Naive thymus-derived CD8-positive, alpha-beta T cell (primary cell): ENCODE data around the gene NEUROD1. TPM values are rescaled to one million over a fixed set of nuclear protein-coding genes. Genes with fewer than 3 reads are reported as not detected.

Experiments
- ATAC-seq, 2 donors: fragments of 150-1000 bp; cut with Tn5 transposase in 1 of 2; sonication (Bioruptor Pico), chemical (Tn5 transposase) in 1 of 2; 1 replicate in 1 of 2; 2 replicates in 1 of 2; pipeline ENCODE4 v1.10.0; 2021; ENCODE audit warnings: mild to moderate bottlenecking in 2 of 2, moderate library complexity in 2 of 2
- POLR2A ChIA-PET: fragments of 350-600 bp; sonication (Branson Sonifier 250); formaldehyde crosslinking; loops from one replicate; lab custom pipeline; 2021; ENCODE audit warnings: antibody characterized with exemption; lab: Charles Lee
- DNase-seq, 10 donors: peaks; one replicate each; pipeline versions ENCODE4 v3.0.0 to v3.0.0-alpha.2; 2020 to 2022
- H3K27ac Mint-ChIP-seq, 10 donors: one replicate each; pipeline ENCODE4 v1.8.0; 2020 to 2022; ENCODE audit warnings: mild to moderate bottlenecking in 10 of 10, mixed read lengths in 10 of 10, moderate library complexity in 4 of 10, inconsistent platforms in 1 of 10
- H3K27me3 Mint-ChIP-seq, 5 donors: one replicate each; pipeline ENCODE4 v1.8.0; 2021 to 2022; ENCODE audit warnings: mixed read lengths in 5 of 5
- H3K36me3 Mint-ChIP-seq, 3 donors: one replicate each; pipeline ENCODE4 v1.8.0; 2020 to 2022; ENCODE audit warnings: mixed read lengths in 3 of 3, mild to moderate bottlenecking in 2 of 3, inconsistent platforms in 1 of 3
- H3K4me1 Mint-ChIP-seq, 4 donors: one replicate each; pipeline ENCODE4 v1.8.0; 2021 to 2022; ENCODE audit warnings: mixed read lengths in 4 of 4
- H3K4me3 Mint-ChIP-seq, 10 donors: one replicate each; pipeline ENCODE4 v1.8.0; 2020 to 2022; ENCODE audit warnings: mild to moderate bottlenecking in 10 of 10, mixed read lengths in 10 of 10, moderate library complexity in 6 of 10, inconsistent platforms in 1 of 10
- H3K9me3 Mint-ChIP-seq, 9 donors: one replicate each; pipeline ENCODE4 v1.8.0; 2020 to 2022; ENCODE audit warnings: mixed read lengths in 9 of 9, mild to moderate bottlenecking in 3 of 9, inconsistent platforms in 1 of 9, moderate library complexity in 1 of 9
- polyA plus RNA-seq, 3 donors: library from polyadenylated mRNA; unstranded; fragments of 300-500 nt; fragmentation: Illumina TruSeq; gene quantifications; one replicate each; pipeline ENCODE4 v1.2.3, GENCODE V29; 2021
- total RNA-seq, 8 experiments: library from RNA in 2 of 8; stranded (reverse) in 2 of 8; gene quantifications; one replicate each; pipeline ENCODE4 v1.2.3 and lab custom pipeline; 2021 to 2026

NEUROD1 gene
- total and polyA plus RNA-seq, 5 experiments from 2014 or later, result not detected

GRCh38 chr2:181655519-181655918 is 24.8 kb downstream of the NEUROD1 start:
- no peak for DNase-seq
- H3K4me3 Mint-ChIP-seq, result peak overlapping the region in 4 of 10 donors; percentile 7 to 90 (median 74)
- peaks cover 0 to 3% (median 0%) of the 10 kb centered on the region in 3 donors for H3K36me3 Mint-ChIP-seq
- ATAC-seq, result no peak
- no peak overlapping the region for H3K27ac Mint-ChIP-seq
- POLR2A ChIA-PET, result no interaction called here
- peaks cover 38 to 71% (median 40%) of the 10 kb centered on the region in 5 donors for H3K27me3 Mint-ChIP-seq
- no peaks in the 10 kb centered on the region for H3K9me3 Mint-ChIP-seq
- H3K4me1 Mint-ChIP-seq, result peaks cover 3 to 12% (median 9%) of the 10 kb centered on the region in 4 donors

- POLR2A ChIA-PET, result no interaction called here
- peaks cover 23 to 61% (median 33%) of the 10 kb centered on the region in 5 donors for H3K27me3 Mint-ChIP-seq
- H3K27ac Mint-ChIP-seq, result peak overlapping the region in 1 of 10 donors; percentile 8
- DNase-seq, result no peak
- H3K36me3 Mint-ChIP-seq, result peaks cover 0 to 5% (median 3%) of the 10 kb centered on the region in 3 donors
- no peak overlapping the region for H3K4me3 Mint-ChIP-seq
- ATAC-seq, result no peak
- H3K9me3 Mint-ChIP-seq, result peaks cover 0 to 2% (median 0%) of the 10 kb centered on the region in 9 donors
- no peaks in the 10 kb centered on the region for H3K4me1 Mint-ChIP-seq
Observed at GRCh38 chr2:181649436-181649979, 30.8 kb downstream of the NEUROD1 start.

- peaks cover 0 to 5% (median 3%) of the 10 kb centered on the region in 3 donors for H3K36me3 Mint-ChIP-seq
- H3K27me3 Mint-ChIP-seq, result peaks cover 25 to 60% (median 33%) of the 10 kb centered on the region in 5 donors
- H3K4me3 Mint-ChIP-seq, result no peak overlapping the region
- no peaks in the 10 kb centered on the region for H3K4me1 Mint-ChIP-seq
- POLR2A ChIA-PET, result no interaction called here
- DNase-seq (no peak), ATAC-seq (no peak)
- no peak overlapping the region for H3K27ac Mint-ChIP-seq
- peaks cover 0 to 2% (median 0%) of the 10 kb centered on the region in 9 donors for H3K9me3 Mint-ChIP-seq
Observed at GRCh38 chr2:181648478-181649155, 31.7 kb downstream of the NEUROD1 start.

GRCh38 chr2:181646415-181646987 is 33.8 kb downstream of the NEUROD1 start:
- POLR2A ChIA-PET, result no interaction called here
- no peak overlapping the region for H3K4me3 Mint-ChIP-seq
- H3K9me3 Mint-ChIP-seq, result peaks cover 0 to 2% (median 0%) of the 10 kb centered on the region in 9 donors
- H3K27ac Mint-ChIP-seq, result no peak overlapping the region
- H3K36me3 Mint-ChIP-seq, result peaks cover 0 to 5% (median 3%) of the 10 kb centered on the region in 3 donors
- H3K4me1 Mint-ChIP-seq, result no peaks in the 10 kb centered on the region
- H3K27me3 Mint-ChIP-seq, result peaks cover 19 to 54% (median 26%) of the 10 kb centered on the region in 5 donors
- ATAC-seq (no peak), DNase-seq (no peak)

- Mint-ChIP-seq H3K27me3 (peaks cover 16 to 38% (median 19%) of the 10 kb centered on the region in 5 donors), H3K36me3 (peaks cover 0 to 3% (median 0%) of the 10 kb centered on the region in 3 donors), H3K4me1 (no peaks in the 10 kb centered on the region), H3K27ac (no peak overlapping the region), H3K4me3 (no peak overlapping the region), H3K9me3 (no peaks in the 10 kb centered on the region)
- DNase-seq (no peak), ATAC-seq (no peak)
- POLR2A ChIA-PET, result no interaction called here
Observed at GRCh38 chr2:181643151-181643550, 37.2 kb downstream of the NEUROD1 start.

GRCh38 chr2:181642086-181642485 is 38.2 kb downstream of the NEUROD1 start:
- ATAC-seq, result no peak
- POLR2A ChIA-PET, result no interaction called here
- H3K4me3 Mint-ChIP-seq, result no peak overlapping the region
- H3K9me3 Mint-ChIP-seq, result no peaks in the 10 kb centered on the region
- no peaks in the 10 kb centered on the region for H3K36me3 Mint-ChIP-seq
- no peak for DNase-seq
- H3K27ac Mint-ChIP-seq, result no peak overlapping the region
- H3K27me3 Mint-ChIP-seq, result peaks cover 11 to 28% (median 15%) of the 10 kb centered on the region in 5 donors
- H3K4me1 Mint-ChIP-seq, result no peaks in the 10 kb centered on the region

- no peak for DNase-seq
- Mint-ChIP-seq H3K4me1 (no peaks in the 10 kb centered on the region), H3K27ac (no peak overlapping the region), H3K27me3 (peaks cover 0 to 13% (median 3%) of the 10 kb centered on the region in 5 donors), H3K36me3 (no peaks in the 10 kb centered on the region), H3K4me3 (no peak overlapping the region), H3K9me3 (no peaks in the 10 kb centered on the region)
- ATAC-seq, result no peak
- POLR2A ChIA-PET, result no interaction called here
Observed at GRCh38 chr2:181639686-181640085, 40.6 kb downstream of the NEUROD1 start.

GRCh38 chr2:181632733-181633401 is 47.5 kb downstream of the NEUROD1 start:
- H3K4me1 Mint-ChIP-seq, result no peaks in the 10 kb centered on the region
- ATAC-seq, result no peak
- no peak overlapping the region for H3K4me3 Mint-ChIP-seq
- H3K36me3 Mint-ChIP-seq, result no peaks in the 10 kb centered on the region
- DNase-seq, result no peak
- POLR2A ChIA-PET, result no interaction called here
- peak overlapping the region in 1 of 10 donors; percentile 13 for H3K27ac Mint-ChIP-seq
- H3K9me3 Mint-ChIP-seq, result no peaks in the 10 kb centered on the region
- peaks cover 0 to 5% (median 0%) of the 10 kb centered on the region in 5 donors for H3K27me3 Mint-ChIP-seq

GRCh38 chr2:181628590-181629585 is 51.4 kb downstream of the NEUROD1 start:
- peaks cover 0 to 2% (median 0%) of the 10 kb centered on the region in 3 donors for H3K36me3 Mint-ChIP-seq
- DNase-seq (no peak), ATAC-seq (no peak)
- H3K9me3 Mint-ChIP-seq, result peaks cover 0 to 4% (median 0%) of the 10 kb centered on the region in 9 donors
- POLR2A ChIA-PET, result no interaction called here
- H3K4me3 Mint-ChIP-seq, result no peak overlapping the region
- no peaks in the 10 kb centered on the region for H3K4me1 Mint-ChIP-seq
- H3K27me3 Mint-ChIP-seq, result peaks cover 1 to 12% (median 7%) of the 10 kb centered on the region in 5 donors
- H3K27ac Mint-ChIP-seq, result no peak overlapping the region

GRCh38 chr2:181627545-181627944 is 52.8 kb downstream of the NEUROD1 start:
- Mint-ChIP-seq H3K27me3 (peaks cover 1 to 19% (median 9%) of the 10 kb centered on the region in 5 donors), H3K27ac (no peak overlapping the region), H3K4me1 (no peaks in the 10 kb centered on the region), H3K4me3 (no peak overlapping the region), H3K9me3 (peaks cover 0 to 4% (median 0%) of the 10 kb centered on the region in 9 donors), H3K36me3 (peaks cover 0 to 2% (median 0%) of the 10 kb centered on the region in 3 donors)
- no peak for DNase-seq
- no peak for ATAC-seq
- POLR2A ChIA-PET, result no interaction called here

GRCh38 chr2:181626671-181627070 is 53.6 kb downstream of the NEUROD1 start:
- Mint-ChIP-seq H3K27ac (no peak overlapping the region), H3K9me3 (peaks cover 0 to 4% (median 0%) of the 10 kb centered on the region in 9 donors), H3K36me3 (peaks cover 0 to 2% (median 0%) of the 10 kb centered on the region in 3 donors), H3K27me3 (peaks cover 1 to 19% (median 9%) of the 10 kb centered on the region in 5 donors), H3K4me1 (no peaks in the 10 kb centered on the region), H3K4me3 (no peak overlapping the region)
- no peak for DNase-seq
- POLR2A ChIA-PET, result no interaction called here
- ATAC-seq, result no peak
